Activated T-cell treated with anti-CD3 and anti-CD28 coated beads, Interleukin-2, amount 50 U/mL, for 1 hour (primary cell): Measurements from ENCODE around the gene SPNS3.

Source experiments
- DNase-seq: peaks from one replicate; pipeline ENCODE4 v3.0.0-alpha.2; 2020

Gene SPNS3

DNA sequence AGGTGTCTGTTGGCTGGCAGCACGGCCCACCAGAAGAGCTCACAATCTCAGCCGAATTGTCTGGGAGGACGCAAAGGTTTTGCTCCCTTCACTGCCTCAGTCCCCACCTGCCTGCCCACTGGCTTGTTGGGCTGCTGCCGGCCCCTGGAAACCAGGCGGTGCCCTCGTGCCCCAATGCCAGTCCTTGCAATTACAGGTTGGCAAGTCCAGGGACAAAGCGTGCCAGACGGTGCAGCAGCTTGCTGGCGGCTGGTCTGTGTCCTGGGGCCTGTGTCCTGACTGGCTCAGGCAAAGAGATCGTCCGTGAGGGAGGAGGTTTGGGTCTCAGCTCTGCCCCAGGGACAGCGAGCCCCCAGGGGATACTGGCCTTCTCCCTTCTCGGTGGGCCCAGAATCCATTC lies 40.4 kb downstream of the SPNS3 start:
- DNase-seq: no peak

DNA sequence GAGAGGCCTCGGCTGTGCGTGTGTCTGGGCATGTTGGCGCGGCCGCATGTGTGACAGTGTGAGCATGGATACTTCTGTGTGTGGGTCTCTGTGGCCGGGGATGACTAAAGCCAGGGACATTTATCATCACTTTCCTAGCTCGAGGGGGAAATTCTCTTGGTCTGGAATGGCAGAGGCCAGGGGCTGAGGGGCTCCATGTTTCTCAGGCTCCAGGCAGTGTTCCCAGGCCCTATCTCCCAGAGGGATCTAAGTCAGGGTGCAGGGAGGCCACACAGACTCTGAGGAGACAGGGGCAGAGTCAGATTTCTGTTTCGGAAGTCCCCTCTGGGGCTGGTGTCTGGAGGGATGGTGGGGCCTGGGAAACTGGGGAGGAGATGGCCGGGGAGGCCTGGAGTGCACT lies 41.3 kb downstream of the SPNS3 start:
- DNase-seq: no peak

DNA sequence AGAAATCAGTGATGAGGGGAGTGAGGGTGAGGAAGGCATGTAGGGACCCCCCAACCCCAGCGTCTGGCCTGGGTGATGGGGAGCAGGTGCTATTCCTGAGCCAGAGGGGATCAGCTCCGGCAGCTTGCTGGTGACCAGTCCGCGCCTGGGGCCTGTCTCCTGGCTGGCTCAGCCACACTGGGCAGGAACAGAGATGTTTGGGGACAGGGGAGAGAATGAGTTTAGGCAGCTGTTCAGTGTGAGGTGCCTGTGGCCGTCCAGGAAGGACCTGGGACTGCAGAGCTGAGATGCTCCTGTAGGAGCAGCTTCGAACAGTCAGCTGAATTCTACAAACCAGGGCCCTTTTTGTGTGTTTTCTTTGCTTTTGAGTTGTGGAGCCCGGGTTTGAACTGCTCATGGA lies 41.7 kb downstream of the SPNS3 start:
- no peak for DNase-seq

DNA sequence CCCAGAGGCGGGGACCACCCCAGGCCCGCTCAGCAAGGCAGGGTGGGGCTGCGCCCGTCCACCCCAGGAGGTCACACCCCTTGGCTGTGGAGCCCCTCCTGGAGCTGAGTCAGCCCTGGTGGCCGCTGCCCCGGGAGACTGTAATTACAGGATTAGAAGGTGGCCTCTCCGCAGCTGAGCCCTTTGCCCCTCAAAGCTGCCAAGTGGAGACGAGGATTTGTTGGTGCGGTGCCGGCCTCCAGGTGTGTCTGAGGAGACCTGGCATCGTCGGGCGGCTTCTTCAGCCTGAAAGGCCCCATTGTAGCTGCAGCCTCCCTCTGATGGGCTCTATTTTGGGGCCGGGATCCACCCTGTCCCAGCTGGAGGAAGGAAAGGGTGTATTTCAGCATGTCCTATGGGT lies 42.3 kb downstream of the SPNS3 start:
- DNase-seq: no peak

DNA sequence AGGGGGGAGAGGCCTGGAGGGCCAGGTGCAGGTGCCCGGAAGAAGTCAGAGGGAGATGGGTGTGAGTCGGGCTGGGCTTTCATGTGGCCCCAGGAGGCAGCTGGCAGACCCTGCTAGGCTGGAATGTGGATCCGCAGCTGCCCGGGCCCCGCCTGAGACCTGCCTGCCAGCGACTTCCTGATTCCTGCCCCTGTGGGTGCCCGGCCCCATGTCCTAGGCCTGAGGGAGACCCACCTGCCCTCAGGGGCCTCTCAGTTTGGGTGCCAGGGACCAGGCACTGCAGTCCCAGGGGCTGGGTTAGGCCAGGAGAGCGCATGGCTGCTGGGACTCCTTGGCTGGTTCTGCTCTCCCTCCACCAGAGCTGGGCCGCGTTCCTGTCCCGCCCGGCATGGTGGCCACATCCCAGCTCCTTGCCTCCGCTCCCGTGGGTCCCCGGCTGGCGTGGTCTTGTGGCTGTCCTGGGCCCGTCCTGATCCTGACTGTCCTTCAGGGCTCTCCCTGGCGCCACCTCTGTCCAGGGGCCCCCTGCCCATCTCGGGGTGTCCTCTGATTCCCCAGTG lies 42.9 kb downstream of the SPNS3 start:
- no peak for DNase-seq

DNA sequence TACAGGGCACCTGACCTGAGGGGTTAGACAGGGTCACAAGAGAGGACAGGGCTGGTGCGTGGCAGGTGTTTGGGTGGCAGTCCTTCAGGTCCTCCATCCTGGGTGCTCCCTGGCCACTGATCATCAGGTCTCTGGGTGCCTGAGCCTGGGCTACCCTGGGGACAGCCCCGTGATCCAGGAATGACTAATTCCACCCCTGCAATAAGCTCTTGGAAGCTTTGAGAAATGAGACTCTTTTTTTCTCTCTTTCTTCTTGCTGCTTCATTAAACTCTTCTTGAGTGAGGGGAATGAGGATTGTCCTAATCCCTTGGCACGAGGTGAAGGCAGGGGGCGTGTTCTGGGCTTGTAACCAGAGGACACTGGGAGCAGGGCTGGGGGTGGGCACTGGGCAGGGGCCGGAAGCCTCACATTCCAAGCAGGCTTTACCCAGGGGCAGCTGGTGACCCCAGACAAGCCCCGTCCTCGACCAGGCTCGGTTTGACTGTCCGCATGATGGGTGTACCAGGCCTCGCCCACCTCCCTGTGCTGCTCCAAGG lies 43.6 kb downstream of the SPNS3 start:
- DNase-seq: no peak

DNA sequence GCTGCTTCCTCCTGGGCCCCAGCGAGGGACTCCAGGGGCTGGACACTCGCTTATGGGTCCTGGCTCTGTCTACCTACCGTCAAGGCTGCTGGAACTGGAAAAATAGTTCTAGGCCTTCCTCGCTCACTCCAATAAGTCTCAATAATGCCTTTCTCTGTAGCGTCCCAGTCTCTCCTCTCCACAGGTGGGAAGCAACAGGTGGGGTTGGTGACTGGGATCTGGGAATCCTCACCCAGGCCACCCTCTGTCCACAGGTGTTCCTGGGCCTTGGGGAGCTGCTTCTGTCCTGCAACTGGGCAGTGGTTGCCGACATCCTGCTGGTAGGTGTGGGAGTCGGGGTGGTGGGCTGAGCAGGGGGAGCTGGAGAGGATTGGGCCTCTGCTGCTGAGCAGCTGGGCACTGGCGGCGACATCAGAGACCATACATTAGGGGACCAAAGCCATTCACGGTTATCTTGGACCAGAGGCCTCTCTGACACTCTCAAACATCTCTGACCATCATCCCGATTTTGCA lies 44.6 kb downstream of the SPNS3 start:
- DNase-seq: no peak

DNA sequence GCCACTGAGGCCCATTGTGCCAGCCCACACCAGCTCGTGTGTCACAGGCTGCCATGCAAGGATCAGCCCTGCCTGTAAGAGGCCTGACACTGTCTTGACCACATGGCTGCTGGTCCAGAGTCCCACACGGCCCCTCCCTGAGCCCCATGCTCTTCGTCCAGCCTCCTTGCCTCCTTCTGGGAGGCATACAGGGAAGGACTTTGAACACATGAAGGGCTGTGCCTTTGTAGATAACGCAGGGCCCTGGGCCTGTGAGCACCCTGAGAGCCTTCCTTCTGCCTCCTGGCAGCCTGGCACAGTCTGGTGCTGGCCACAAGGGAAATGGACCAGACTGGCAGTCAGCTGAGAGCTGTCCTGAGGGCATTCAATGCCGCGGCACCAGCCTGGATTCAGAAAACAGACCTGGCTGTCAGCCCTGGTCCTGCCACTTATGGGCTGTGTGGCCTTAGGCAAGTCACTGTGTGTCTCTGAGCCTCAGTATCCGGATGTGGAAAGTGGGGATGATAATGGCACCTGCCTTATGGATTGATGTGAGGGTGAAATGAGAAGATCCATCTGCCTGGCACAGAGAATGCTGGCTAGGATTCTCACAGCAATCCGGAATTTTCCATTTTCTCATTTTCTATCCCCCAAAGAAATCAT lies 45.7 kb downstream of the SPNS3 start:
- DNase-seq: no peak

DNA sequence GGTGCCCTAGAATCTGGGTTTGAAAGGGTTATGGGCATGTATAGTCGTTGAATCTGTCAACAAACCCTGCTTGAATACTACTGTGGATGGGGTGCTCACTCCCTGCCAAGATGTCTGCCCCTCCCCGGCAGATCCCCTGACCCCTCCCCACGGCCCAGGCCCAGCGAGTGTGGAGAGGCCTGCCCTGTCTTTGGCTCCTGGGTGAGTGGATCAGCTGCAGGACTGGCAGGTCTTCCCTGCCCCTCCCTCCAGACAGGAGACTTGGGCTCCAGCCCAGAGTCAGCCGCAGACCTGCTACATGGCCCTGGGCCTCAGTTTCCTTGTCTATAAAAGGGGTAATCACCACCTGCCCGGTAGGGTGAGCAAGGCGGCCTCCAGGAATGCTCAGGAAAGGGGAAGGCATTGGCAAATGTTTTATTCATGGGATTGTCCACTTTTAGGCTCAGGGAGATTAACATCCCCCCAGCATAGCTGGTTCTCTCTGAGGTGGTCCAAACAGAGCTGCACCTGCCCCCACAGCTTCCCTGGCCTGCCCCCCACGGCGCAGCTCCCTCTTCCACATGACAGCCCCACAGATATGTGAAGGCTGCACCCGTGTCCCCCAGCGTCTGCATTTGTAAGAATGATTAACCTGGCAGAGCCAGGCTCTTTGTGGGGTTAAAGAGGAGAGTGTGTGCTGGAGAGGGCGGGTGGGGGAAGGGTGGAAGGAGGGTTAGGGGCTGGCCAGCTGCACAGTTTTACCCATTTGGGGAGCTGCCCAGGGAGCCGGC lies 46.4 kb downstream of the SPNS3 start:
- DNase-seq: no peak

DNA sequence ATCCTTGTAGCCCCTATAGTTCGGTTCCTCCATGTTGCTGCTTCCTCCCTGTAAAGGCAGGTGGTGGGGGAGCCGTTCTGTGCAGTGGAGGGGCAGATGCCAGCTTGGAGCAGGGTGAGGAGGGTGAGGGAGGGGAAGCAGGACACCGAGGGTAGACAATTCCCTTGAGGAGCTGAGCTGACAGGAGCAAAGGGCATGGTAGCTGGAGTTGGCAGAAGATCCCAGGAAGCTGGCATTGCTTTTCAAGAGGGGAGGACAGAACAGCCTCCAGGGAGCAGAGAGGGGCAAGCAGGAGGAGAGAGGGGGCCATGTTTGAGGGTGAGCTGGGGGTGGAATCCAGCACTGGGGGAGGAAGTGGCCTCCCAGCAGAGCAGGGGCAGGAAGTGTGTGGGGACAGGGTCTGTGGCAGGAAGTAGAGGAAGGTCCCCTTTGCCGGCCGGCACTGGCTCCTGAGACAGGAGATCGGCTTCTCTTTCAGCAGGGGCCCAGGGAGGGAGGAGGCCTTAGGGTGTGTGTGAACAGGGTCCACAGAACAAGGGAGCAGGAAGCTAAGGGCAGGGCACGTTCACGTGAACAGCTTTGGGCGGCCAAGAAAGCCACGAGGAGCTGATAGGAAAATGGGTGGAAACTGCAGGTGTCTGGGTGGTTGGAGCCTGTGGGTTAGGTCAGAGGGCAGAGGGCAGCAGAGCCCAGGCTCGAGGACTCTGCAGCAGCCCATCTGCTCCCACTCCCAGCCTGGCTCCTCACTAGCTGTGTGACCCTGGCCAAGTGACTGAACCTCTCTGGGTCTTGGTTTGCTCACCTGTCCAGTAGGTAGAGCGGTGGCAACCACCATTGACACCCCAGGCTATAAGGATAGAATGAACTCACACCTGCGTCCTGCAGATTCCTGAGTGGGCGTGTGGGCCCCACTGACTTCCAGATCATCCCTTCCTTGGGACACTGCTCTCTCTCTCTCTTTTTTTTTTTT lies 47.5 kb downstream of the SPNS3 start:
- no peak for DNase-seq

DNA sequence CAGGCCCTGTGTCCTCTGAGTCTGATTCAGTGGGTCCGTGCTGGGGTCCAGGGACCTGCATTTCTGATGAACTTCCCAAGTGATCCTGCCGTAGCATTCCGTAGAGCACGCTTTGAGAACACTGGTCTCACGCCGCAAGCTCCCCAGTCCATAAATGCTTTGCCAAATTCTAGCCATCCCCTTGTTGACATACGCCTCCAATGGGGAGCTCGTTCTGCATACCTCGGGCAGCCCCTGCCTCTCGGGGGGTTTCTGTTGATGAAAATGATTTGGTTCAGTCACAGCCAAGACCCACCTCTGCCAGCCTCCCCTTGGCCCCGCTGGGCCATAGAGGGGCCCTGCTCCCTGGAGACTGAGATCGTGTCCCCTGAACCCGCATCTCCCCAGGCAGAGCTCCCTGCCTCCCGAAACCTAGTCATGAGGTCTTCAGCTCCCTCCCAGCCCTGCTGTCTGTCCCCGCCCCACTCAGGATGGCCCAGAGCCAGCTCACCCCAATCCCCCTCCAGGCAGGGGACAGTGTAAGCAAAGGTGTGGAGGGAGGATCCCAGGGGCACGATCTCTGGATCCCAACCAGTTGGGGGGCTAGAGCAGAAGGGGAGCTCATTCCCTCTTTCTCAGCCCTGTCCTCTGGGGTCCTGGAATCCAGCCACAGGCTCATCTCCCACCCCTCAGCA lies 48.7 kb downstream of the SPNS3 start:
- no peak for DNase-seq

DNA sequence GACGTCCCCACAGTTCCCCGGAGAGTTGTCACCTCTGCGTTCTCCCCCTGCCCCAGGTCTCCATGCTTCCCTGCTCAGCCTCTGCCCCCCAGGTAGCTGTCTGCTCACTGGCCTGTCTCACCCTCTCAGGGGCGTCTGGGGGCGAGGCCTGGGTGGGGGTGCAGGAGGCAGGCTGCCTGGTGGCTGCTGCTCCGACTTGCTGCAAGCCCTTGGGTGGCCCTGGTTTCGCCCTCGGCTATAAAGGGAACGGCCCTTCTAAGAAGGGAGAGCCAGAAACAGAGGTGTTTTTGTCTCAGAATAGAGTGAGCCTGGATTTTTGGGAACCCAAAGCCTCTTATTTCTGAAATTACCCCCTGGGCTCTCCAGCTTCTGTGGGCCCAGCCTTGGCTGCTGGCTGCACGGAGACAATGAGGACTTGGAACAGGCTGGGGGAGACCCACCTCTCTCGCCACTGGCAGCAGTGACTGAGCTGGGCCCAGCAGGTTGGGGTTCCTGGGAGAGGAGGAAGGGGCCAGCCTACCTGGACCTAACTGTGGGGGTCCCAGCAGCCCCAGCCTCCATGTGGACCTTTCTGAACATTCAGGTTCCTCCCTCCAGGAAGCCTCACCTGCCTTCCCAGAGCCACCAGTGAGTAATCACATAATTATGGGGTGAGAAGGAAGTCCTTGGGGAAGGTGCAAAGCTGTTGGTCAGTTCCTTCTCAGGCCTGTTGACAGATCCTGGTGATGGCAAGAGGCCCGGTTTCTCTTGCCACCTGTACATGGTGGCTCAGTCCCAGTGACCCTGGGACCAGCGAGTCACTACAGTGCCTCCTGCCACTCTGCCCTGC lies 49.5 kb downstream of the SPNS3 start:
- DNase-seq: no peak

DNA sequence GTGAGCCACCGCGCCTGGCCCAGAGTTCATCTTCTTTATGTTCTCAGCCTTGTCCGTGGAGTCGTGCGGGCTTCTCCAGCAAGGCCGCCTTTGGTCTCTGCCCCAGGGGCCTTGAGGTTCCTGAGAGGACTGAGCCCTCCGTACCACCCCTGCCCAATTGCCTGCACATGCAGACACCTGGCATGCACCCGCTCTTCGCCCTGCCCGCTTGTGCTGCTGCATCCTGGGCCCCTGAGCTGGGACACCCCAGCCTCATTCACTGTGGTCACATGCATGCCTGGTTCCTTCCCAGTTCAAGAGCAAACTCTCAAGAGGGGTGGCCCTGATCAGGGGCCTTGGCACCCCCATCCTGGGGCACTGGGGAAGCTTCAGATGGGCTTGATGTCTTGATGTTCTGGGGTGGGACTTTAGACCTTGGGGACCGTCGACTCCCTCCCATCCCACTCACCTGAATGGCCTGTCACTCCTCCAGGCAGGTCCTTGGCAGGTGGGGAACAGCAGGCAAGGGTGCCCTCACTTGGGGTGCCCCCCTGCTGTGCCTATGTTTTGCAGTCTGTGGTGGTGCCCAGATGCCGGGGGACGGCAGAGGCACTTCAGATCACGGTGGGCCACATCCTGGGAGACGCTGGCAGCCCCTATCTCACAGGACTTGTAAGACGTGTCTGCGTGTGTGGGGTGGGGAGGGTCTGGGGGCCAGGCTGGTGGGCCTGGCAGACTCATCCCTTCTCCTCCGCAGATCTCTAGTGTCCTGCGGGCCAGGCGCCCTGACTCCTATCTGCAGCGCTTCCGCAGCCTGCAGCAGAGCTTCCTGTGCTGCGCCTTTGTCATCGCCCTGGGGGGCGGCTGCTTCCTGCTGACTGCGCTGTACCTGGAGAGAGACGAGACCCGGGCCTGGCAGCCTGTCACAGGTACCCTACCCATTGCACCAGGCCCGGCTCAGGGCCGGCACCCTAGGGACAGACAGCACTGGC lies 52.2 kb downstream of the SPNS3 start:
- DNase-seq: peak; percentile 65

DNA sequence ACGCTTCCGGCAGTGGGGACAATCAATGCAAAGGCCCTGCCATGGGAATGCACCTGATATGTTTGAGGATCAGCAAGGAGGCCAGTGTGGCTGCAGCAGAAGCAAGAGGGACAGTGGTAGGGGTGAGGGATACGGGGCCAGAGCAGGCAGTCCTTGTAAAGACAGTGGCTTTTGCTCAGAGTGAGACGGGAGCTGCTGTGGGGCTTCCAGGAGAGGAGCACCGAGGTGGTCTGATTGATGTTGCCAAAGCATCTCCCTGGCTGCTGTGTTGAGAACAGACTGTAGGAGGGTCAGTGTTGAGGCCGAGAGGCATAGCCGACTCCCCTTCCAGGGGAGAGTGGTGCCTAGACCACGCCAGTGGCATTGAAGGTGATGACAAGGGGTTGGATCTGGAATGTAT lies 53.6 kb downstream of the SPNS3 start:
- no peak for DNase-seq

DNA sequence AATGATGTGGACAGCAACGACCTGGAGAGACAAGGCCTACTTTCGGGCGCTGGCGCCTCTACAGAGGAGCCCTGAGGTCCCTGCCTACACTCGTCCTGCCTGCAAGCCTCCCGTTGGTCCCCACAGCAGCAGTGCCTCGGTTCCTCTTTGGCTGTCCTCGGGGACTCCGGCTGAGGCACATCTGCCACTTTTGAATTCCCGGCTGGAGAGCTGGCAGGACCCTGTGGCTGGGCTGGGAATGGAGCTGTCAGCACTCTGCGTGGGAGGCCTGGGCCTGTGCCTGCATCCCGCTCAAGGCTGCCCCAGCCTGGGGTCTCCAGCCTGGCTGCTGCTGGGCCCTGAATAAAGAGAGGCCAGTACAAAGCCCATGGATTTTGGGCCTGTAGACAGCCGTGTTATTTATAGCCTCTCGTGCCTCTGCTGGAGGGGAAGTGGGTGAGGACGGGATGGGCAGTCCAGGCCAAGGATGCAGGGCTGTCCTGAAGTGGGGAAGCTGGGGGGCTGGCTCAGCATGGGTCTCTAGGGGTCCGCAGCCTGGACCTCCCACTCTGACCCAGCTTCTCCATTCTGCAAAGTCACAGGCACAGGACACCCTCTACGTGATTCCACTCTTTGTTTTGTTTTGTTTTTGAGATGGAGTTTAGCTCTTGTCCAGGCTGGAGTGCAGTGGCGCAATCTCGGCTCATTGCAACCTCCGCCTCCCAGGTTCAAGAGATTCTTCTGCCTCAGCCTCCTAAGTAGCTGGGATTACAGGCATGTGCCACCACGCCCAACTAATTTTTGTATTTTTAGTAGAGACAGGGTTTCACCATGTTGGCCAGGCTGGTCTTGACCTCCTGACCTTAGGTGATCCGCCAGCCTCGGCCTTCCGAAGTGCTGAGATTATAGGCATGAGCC lies 54.3 kb downstream of the SPNS3 start:
- DNase-seq: no peak

DNA sequence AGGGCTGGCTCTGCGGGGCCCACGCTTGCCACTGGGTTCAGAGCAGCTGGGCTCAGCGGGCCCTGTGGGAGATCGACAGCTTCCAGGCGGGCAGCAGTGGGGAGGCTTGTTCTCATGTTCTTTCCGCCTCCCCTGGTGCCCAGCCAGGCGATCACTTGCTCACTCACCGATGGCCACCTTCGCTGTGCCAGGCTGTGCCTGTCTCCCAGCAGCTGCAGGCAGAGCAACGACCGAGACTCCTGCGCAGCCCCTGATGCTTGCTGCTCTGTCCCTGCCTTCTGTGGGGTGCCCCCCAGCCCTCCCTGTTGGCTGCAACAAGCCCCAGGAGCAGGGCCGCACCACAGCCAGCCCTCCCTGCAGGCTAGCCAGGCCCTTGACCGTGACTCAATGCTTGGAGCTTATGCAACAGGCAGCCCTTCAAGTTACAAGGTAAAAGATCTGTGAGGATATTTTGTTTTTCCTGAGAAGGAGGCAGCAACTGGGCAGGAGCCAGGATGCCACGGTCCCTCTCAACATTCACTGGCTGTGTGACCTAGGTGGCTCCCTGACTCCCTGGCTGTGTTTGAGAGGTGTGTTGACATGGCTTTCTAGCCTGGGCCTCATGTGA lies 55.4 kb downstream of the SPNS3 start:
- DNase-seq: no peak

DNA sequence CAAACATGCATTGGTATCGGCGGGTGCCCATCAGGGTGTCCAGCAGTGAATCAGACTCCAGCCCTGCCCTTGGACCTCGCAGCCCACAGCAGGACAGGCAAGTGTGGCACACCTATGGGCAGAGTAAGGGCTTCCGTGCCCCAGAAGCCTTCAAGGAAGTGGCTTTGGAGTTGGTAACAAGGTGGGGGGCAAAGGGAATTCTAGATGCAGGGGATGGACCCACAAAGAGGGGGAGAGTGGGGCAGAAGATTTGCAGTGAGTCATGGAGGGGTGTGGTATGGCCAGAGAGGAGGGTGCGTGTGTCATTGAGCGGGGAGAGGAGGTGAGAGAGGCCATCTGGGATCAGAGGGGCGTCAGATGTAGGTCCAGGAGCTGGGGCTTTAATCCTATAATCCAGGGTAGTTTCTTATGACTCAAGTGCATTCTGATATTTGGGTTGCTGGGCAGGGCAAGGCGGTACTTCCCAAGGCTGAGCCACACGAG lies 56.4 kb downstream of the SPNS3 start:
- DNase-seq: no peak

DNA sequence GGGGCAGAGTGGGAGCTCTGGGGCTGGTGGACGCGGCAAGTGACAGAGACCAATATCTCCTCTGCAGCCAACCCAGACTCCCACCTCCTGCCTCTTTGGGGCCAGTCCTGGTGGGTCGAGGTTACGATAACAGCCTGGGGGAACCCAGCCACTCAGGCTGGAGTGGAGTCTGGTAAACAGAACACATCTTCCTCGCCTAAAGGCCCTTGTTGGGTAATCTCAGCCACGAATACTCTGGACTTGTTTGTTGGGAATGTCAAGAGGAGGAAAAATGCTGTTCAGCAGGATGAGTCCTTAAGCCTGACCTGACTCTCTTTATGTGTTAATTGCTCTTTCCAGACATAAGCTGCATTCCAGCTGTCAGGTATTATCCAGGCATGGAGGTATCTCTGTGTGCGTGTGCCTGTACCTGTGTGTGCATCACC lies 56.9 kb downstream of the SPNS3 start:
- DNase-seq: no peak
